Caco-2 (cell line): ENCODE data around the gene GALR3. TPM values are rescaled to one million over a fixed set of nuclear protein-coding genes. Genes with fewer than 3 reads are reported as not detected.

ENCODE experiments used
- BruUV-seq: library from RNA; stranded (reverse); fragments of 400-500 nt; replicated peaks from 2 replicates; lab custom pipeline; 2021; lab: Mats Ljungman, UMichigan
- CTCF ChIA-PET: fragments of 300-600 bp; sonication (Branson Sonifier 250); formaldehyde crosslinking; loops from one replicate; lab custom pipeline; 2022; ENCODE audit warnings: antibody characterized with exemption; lab: Charles Lee
- POLR2A ChIA-PET: fragments of 300-600 bp; sonication (Branson Sonifier 250); formaldehyde crosslinking; loops from one replicate; lab custom pipeline; 2022; ENCODE audit warnings: antibody characterized with exemption; lab: Charles Lee
- DNase-seq, 2 experiments: peaks; one replicate each; pipeline versions ENCODE4 v3.0.0 to v3.0.0-alpha.2; 2020 to 2022
- H3K27me3 ChIP-seq: replicated peaks from 2 replicates; pipeline ENCODE4 v1.6.0; 2011; ENCODE audit warnings: low read length; ENCODE audit not compliant: control insufficient read depth, insufficient read depth
- H3K36me3 ChIP-seq: 2 replicates; pipeline ENCODE4 v1.5.1; 2011; ENCODE audit warnings: low read length; ENCODE audit not compliant: control insufficient read depth, insufficient read depth
- H3K4me1 ChIP-seq: fragments of 250-450 bp; sonication (Bioruptor Pico); 2 replicates; pipeline ENCODE4 v1.5.1; 2020; ENCODE audit warnings: mild to moderate bottlenecking
- H3K4me3 ChIP-seq: 2 replicates; pipeline ENCODE4 v1.5.1; 2011; ENCODE audit warnings: low read depth, mild to moderate bottlenecking, control low read depth, low read length
- H3K9me3 ChIP-seq: fragments of 250-450 bp; sonication (Bioruptor Pico); 2 replicates; pipeline ENCODE4 v1.5.1; 2020; ENCODE audit warnings: mild to moderate bottlenecking, moderate library complexity
- H3K27ac Mint-ChIP-seq: one replicate; pipeline ENCODE4 v1.8.0; 2022; ENCODE audit warnings: mixed read lengths; ENCODE audit not compliant: unreplicated experiment
- H3K27me3 Mint-ChIP-seq: one replicate; pipeline ENCODE4 v1.8.0; 2022; ENCODE audit warnings: mixed read lengths; ENCODE audit not compliant: insufficient read depth, unreplicated experiment
- H3K36me3 Mint-ChIP-seq: one replicate; pipeline ENCODE4 v1.8.0; 2022; ENCODE audit warnings: mild to moderate bottlenecking, mixed read lengths; ENCODE audit not compliant: insufficient read depth, unreplicated experiment
- H3K4me1 Mint-ChIP-seq: one replicate; pipeline ENCODE4 v1.8.0; 2022; ENCODE audit warnings: low read depth, mixed read lengths; ENCODE audit not compliant: unreplicated experiment
- H3K4me3 Mint-ChIP-seq: one replicate; pipeline ENCODE4 v1.8.0; 2022; ENCODE audit warnings: mild to moderate bottlenecking, moderate library complexity, mixed read lengths; ENCODE audit not compliant: unreplicated experiment
- H3K9me3 Mint-ChIP-seq: one replicate; pipeline ENCODE4 v1.8.0; 2022; ENCODE audit warnings: mixed read lengths; ENCODE audit not compliant: unreplicated experiment
- CTCF ChIP-seq, 2 experiments: fragments of 200-600 bp in 1 of 2; IDR thresholded peaks; 1 replicate in 1 of 2; 2 replicates in 1 of 2; pipeline versions ENCODE4 v1.5.1 to v1.8.0; 2011 to 2022; ENCODE audit warnings: antibody characterized with exemption in 1 of 2, control low read depth in 1 of 2, inconsistent platforms in 1 of 2, low read depth in 1 of 2, low read length in 1 of 2, mild to moderate bottlenecking in 1 of 2, moderate library complexity in 1 of 2; ENCODE audit not compliant: insufficient read depth in 1 of 2, severe bottlenecking in 1 of 2, unreplicated experiment in 1 of 2
- intact Hi-C: fragments of 100-400 bp; cut with micrococcal nuclease; formaldehyde crosslinking; loops from one replicate; pipeline ENCODE4 v1.10.0; 2022; ENCODE audit not compliant: unreplicated experiment
- total RNA-seq: library from RNA; stranded (reverse); gene quantifications from 2 replicates; pipeline ENCODE4 v1.2.3, GENCODE V29; 2022

Gene GALR3
- total RNA-seq, 1 experiment from 2014 or later, result 0.27 TPM

GRCh38 chr22:37850801-37851200 lies 27.6 kb downstream of the GALR3 start:
- Mint-ChIP-seq H3K27ac (no peak overlapping the region), H3K4me3 (peak overlapping the region; percentile 95), H3K36me3 (peaks cover 80% of the 10 kb centered on the region), H3K9me3 (no peaks in the 10 kb centered on the region), H3K27me3 (no peaks in the 10 kb centered on the region), H3K4me1 (peaks cover 12% of the 10 kb centered on the region)
- ChIA-PET CTCF (no interaction called here), POLR2A (no interaction called here)
- no peaks in the 10 kb centered on the region for H3K9me3 ChIP-seq
- no peaks in the 10 kb centered on the region for H3K27me3 ChIP-seq
- H3K36me3 ChIP-seq, result peaks cover 3% of the 10 kb centered on the region; the same call in 1 of the 2 replicates
- no TSS peak for BruUV-seq
- no peak overlapping the region for H3K4me3 ChIP-seq
- intact Hi-C loops, result no loop called here
- TF ChIP-seq CTCF (IDR thresholded peaks at IDR 0.05; ENCODE audit: insufficient read depth in 1 of 2, low read depth in 1 of 2, low read length in 1 of 2, severe bottlenecking in 1 of 2, unreplicated experiment in 1 of 2), result no peak
- H3K4me1 ChIP-seq, result no peaks in the 10 kb centered on the region
- DNase-seq, result no peak

GRCh38 chr22:37852418-37852817 lies 29.2 kb downstream of the GALR3 start:
- no peaks in the 10 kb centered on the region for H3K4me1 ChIP-seq
- no peak for TF ChIP-seq CTCF (IDR thresholded peaks at IDR 0.05; ENCODE audit: insufficient read depth in 1 of 2, low read depth in 1 of 2, low read length in 1 of 2, severe bottlenecking in 1 of 2, unreplicated experiment in 1 of 2)
- H3K4me3 ChIP-seq, result no peak overlapping the region
- BruUV-seq, result no TSS peak
- Mint-ChIP-seq H3K27ac (no peak overlapping the region), H3K36me3 (peaks cover 92% of the 10 kb centered on the region), H3K27me3 (no peaks in the 10 kb centered on the region), H3K9me3 (no peaks in the 10 kb centered on the region), H3K4me3 (no peak overlapping the region), H3K4me1 (peaks cover 11% of the 10 kb centered on the region)
- POLR2A ChIA-PET, result no interaction called here
- no peaks in the 10 kb centered on the region for H3K9me3 ChIP-seq
- peaks cover 3% of the 10 kb centered on the region; the same call in 1 of the 2 replicates for H3K36me3 ChIP-seq
- no peak for DNase-seq
- no peaks in the 10 kb centered on the region for H3K27me3 ChIP-seq
- intact Hi-C loops, result no loop called here
- CTCF ChIA-PET, result interaction anchor here (0.8 kb wide), 1 partner anchor 35 kb away, joined by 3 read pairs; no protein-coding TSS in a partner anchor

- no peak for TF ChIP-seq CTCF (IDR thresholded peaks at IDR 0.05; ENCODE audit: insufficient read depth in 1 of 2, low read depth in 1 of 2, low read length in 1 of 2, severe bottlenecking in 1 of 2, unreplicated experiment in 1 of 2)
- no peak overlapping the region for H3K27ac Mint-ChIP-seq
- Histone ChIP-seq H3K4me1 (no peaks in the 10 kb centered on the region), H3K4me3 (no peak overlapping the region), H3K9me3 (no peaks in the 10 kb centered on the region), H3K36me3 (peaks cover 3% of the 10 kb centered on the region; the same call in 1 of the 2 replicates), H3K27me3 (no peaks in the 10 kb centered on the region)
- no peak overlapping the region for H3K4me3 Mint-ChIP-seq
- no peaks in the 10 kb centered on the region for H3K9me3 Mint-ChIP-seq
- H3K36me3 Mint-ChIP-seq, result peaks cover 96% of the 10 kb centered on the region
- CTCF ChIA-PET, result interaction anchor here (0.6 kb wide), 1 partner anchor 20 kb away, joined by 5 read pairs; no protein-coding TSS in a partner anchor
- peaks cover 5% of the 10 kb centered on the region for H3K4me1 Mint-ChIP-seq
- no peaks in the 10 kb centered on the region for H3K27me3 Mint-ChIP-seq
- no peak for DNase-seq
- no TSS peak for BruUV-seq
- intact Hi-C loops, result no loop called here
- POLR2A ChIA-PET, result interaction anchor here (0.6 kb wide), 2 partner anchors 8 to 65 kb away, joined by 4 read pairs; no protein-coding TSS in a partner anchor
Observed at GRCh38 chr22:37854946-37855345, 31.8 kb downstream of the GALR3 start.
